H54 (cell line): ENCODE data around the gene RSPH6A.

Source experiments
- DNase-seq: peaks from one replicate; pipeline ENCODE4 v3.0.0; 2011; ENCODE audit warnings: low spot score, mixed read lengths; ENCODE audit not compliant: insufficient read length
- FAIRE-seq: peaks from 3 replicates; lab custom pipeline; 2011; peaks lifted over from hg19 to GRCh38; lab: Jason Lieb, UNC
- POLR2A ChIP-seq: IDR thresholded peaks from 2 replicates; pipeline ENCODE4 v1.6.1; 2011; ENCODE audit warnings: low read depth, mild to moderate bottlenecking, low read length

RSPH6A gene

DNA sequence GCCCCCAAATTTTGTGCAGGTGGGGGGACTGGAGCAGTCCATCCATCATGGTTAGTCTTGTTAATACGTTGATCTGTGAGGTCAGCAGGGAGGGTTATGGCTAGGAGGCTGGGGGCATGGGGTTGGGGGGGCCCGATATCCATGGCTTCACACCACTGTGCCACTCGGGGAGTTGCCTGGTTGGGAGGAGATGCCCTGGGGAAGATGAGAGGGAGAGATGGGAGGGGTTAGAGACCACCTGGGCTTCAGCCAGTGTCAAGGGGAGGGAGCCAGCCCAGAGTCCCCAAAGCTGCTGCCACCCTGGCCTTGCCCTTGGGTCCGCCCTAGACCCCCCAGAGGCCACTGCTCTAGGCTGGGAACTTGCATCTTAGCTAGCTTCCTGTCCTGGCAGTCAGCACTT, 31.0 kb downstream of the RSPH6A start:
- DNase-seq (no peak), FAIRE-seq (no peak)
- TF ChIP-seq POLR2A: no peak

DNA sequence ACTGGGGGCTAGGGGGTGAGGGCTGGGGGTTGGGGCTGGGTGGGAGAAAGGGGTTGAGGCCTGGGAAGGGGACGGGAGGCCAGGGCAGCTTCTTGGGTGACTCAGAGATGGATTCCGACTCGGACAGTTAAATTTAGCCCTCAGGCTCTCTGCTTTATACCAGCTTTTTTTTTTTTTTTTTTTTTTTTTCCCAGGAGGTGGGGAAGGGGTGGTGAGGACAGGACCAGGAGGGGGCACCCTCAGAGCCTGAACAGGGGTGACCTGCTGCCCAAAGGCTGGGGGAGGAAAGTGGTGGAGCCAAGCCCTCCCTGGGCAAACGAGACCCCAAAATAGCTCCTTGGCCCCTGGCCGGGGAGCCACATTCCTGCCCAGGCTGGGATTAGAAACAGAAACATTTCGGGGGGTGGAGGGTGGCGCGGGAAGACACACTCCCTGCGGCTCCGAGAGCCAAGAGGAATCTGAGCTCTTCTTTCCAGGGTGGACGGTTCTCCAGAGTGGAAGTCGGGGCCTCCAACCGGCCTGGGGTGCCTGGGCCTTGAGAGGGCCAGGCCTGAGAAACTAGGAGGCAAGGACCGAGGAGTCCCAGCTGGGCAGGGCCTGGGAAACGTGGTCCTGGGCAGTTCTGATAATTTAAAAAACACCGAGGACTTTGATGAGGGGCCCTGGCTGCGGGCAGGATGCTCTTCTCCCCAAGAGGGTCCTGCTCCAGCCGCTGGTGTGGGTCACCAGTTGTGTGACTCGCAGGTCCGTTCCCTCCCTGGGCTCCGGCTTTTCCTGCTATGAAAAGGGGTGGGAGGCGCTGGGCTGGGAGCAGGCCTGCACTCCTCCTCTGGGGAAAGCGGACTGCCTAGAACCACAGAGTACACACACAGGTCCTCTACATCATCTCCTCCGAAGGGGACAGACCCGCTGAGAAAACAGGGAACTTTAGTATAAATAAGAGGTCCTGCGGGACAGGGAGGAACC, 32.0 kb downstream of the RSPH6A start:
- peak; percentile 67 for DNase-seq
- FAIRE-seq: no peak
- no peak for TF ChIP-seq POLR2A

DNA sequence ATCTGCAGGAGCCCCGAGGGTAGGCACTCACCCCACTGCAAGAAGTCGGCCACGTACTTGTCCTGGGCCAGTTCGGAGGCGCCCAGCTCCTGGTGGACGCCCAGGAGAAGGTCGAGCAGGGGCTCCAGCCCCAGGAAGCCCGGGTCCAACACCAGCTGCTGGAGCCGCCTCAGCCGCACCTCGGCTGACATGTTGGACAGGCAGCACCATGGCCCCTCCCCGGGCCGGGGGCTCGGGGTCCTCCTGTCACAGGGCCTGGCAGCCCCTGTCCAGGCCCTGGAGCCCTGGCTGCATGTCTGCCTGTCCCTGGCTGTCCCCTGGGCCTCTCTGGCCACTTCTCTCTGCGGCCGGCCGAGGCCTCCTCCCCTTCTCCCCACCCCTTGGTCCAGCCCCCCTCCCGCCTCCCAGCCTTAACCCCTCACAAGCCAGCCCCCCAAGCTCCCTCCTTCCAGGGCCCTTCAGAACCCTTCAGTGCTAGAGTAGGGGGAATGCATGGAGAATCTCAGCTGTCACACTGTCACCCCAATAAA, 32.9 kb downstream of the RSPH6A start, which contains the start of gene DMPK:
TSS of gene DMPK (minus strand) at position 329 of the 530 bp plus-strand sequence. CDS start at position 191, 138 bp downstream.
- no peak for TF ChIP-seq POLR2A
- FAIRE-seq (no peak), DNase-seq (no peak)

DNA sequence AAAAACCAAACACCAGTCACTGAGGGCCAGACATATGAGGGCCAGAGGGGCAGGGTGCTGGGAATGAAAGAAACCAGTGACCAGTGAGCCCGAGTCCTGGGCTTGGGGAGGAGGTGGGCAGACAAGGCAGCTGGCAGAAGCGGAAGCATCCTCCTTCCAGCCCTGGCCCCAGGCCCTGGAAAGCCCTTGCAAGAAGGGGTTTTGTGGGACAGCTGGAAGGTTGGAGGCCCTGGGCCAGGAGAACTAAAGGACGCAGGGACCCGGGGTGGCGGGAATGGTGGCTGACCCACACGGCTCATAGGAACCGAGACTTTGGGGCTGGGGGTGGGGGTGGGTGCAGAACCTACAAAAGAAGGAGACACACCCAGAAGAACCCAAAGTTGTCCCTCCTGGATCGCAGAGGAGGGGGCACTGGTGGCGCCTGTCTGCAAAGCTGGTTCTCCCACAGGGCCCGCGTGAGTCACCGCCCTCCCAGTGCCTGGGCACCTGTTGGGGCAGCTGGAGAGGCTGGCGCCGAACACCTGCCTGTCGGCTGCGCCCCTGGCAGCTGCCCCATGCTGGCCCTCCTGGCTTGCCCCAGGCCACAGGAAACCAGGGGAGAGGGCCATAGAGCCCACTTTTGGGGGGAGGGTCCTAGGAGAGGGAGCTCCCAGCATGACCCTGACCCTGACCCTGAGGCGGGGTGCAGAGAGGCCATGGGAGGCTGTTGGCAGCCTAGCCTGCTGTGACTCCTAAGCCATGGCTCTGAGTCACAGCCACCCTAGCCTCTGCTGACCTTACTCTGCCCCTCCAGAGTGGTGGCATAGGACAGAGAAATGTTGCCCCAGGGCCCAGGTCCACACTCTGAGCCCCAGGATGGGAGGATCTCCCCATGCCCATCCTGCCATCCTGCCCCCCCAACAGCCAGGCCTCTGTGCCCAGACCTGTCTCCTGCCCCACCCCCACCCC, 33.6 kb downstream of the RSPH6A start:
- peak; percentile 81 for DNase-seq
- TF ChIP-seq POLR2A: no peak
- peak; percentile 82 for FAIRE-seq

DNA sequence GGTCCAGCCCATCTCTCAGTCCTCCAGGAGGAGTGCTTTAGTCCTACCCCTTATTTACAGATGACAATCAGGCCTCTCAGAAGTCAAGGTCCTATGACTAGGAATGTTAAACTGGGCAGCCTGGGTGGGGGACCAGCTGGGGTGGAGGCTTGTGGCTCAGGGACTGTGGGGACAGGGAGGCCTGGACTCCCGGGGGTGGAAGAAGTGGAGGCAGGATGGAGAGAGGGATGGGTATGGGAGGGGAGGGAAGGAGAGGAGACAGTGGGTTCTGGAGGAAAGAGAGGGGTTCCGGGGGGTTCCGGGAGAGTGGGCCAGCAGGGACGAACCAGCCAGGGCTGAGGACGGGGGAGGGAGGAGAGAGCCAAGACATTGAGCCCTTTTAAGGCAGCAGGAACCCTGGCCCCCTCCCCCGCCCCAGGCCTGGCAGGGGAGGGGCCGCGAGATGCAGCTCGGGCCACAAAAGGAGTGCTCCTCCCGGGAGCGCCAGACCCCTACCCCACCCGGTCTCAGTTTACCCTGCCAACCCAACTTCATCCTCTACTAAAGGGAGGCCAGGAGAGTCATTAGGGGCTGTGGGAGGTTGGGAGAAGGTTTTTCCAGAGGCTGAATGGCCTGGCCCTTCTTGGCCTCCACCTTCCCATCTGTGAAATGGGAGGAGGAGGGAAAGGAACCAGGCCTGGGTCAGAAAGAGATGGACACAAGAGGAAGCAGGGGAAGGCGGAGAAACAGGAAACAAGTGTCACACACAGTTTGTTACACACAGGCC, 34.5 kb downstream of the RSPH6A start:
- FAIRE-seq: peak; percentile 75
- no peak for TF ChIP-seq POLR2A

DNA sequence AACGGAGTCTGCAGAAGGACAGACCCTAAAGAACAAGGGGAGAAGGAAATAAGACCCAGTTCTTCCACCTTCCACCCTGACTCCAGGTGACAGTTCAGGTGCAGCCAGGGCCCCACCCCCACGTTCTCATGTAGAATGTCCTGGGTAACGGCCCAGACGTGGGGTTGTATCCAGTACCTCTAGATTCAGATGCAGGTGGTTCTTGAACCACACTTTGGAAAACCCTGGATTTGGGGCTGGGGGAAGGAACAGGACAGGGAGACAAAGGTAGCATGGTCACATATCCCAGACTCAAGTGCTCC, 35.0 kb downstream of the RSPH6A start:
- DNase-seq (no peak), FAIRE-seq (no peak)
- TF ChIP-seq POLR2A: no peak

More for the DNA sequence above, 34.5 kb downstream of the RSPH6A start:
- DNase-seq: no peak

DNA sequence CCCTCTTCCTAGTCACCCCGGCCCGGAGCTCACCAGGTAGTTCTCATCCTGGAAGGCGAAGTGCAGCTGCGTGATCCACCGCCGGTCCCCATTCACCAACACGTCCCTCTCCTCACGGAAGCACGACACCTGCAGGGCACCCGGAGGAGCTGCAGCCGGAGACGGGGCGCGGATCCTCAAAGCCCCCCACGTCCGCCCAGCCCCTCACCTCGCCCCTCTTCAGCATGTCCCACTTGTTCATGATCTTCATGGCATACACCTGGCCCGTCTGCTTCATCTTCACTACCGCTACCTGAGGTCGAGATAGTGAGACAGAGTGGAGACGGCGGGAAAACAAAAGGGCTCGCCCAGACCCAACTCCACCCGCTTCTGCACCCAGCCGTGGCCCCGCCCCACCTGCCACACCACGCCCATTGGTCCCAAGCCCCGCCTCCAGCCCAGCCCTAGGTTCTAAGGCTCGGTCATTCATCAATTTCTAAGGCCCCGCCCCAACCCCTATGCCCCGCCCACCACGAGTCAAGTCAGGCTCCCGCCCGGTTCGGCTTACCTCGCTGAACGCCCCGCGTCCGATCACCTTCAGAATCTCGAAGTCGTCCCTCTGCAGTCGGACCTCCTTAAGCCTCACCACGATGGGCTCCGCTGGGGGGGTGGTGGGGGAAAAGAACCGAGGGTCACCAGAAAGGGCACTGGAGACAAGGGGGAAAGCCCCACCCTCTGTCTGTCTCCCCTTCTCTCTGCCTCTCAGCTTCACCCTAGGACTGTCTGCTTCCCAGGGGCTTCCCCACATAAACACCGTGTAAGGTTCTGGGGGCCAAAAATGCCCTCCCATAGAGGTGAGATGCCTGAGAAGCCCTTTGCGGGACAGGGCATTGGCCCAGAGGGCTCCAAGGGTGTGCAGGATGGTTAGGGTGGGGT, 35.6 kb downstream of the RSPH6A start:
- no peak for TF ChIP-seq POLR2A
- DNase-seq: no peak
- no peak for FAIRE-seq

DNA sequence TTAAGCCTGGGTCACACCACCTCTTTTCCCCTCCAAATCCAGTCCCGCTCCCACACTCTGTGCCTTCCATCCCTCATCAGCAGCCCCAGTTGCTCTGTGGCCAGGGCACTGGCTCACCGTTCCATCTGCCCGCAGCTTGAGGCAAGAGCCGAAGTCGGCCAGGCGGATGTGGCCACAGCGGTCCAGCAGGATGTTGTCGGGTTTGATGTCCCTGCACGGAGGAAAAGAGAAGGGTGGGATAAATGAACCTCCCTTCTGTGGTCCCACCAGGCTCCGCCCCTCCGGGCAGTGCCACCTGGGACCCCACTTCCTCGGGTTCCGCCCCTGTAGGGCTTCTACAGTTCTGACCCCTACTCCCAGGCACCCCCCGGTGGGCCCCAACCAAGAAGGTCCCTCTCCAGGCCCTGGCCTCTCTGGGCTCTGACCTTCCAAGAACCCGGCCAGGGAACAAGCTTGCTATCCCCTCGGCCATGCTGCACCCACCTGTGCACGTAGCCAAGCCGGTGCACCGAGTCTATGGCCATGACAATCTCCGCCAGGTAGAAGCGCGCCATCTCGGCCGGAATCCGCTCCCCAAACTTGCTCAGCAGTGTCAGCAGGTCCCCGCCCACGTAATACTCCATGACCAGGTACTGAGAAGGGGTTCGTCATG, 37.0 kb downstream of the RSPH6A start:
- no peak for TF ChIP-seq POLR2A
- no peak for DNase-seq
- FAIRE-seq: no peak

DNA sequence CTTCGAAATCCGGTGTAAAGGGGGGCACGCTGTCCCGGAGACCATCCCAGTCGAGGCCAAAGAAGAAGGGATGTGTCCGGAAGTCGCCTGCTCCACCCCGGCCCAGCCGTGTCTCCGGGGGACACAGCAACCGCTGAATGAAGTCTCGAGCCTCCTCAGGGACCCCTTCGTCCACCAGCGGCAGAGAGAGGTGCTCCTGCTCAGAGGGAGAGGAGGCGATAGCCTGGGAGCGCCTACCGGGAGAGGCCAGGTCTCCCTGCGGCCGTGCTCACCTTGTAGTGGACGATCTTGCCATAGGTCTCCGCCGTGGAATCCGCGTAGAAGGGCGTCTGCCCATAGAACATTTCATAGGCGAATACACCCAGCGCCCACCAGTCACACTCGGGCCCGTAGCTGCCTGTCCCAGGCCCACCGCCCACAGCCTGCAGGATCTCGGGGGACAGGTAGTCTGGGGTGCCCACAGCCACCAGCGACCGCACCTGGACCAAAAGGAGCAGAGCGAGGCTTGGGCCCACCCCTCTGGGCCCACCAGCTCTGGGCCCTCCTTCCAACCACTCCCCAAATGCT, 37.6 kb downstream of the RSPH6A start:
- TF ChIP-seq POLR2A: no peak
- FAIRE-seq: no peak
- no peak for DNase-seq

DNA sequence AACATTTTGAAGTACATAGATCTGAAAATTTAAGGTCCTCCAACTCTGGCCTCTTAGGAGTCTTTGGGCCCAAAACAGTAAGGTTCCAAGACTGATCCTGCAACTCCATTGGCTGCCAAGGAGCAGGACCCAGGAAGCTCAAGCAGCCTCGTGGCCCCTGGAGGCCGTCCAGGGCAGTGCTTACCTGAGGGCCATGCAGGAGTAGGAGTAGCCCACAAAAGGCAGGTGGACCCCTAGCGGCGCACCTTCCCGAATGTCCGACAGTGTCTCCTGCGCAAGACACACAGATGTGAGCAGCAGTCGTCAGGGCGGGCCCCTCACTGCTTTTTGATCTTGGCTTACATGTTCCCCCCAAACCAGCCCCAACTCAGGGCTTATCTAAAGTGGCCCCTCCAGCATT, 40.3 kb downstream of the RSPH6A start:
- DNase-seq (no peak), FAIRE-seq (no peak)
- no peak for TF ChIP-seq POLR2A

DNA sequence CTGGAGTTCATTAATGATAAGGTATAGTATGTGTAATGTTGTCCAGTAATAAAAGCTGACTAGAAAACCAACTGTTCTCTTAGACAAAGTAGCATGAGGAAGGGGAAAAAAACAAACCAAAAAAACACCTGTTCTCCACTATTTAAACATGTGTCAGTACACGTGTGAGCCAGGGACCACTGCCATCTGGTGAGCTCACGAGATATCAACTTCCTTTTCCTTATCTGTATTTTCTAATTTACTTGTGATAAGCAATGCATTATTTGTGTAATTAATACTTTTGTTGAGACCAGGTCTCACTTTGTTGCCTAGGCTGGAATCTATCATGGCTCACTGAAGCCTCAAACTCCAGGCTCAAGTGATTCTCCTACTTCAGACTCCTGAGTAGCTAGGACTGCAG, 41.7 kb downstream of the RSPH6A start:
- DNase-seq (no peak), FAIRE-seq (no peak)
- no peak for TF ChIP-seq POLR2A
